Fibroblast of skin of left quadriceps (primary cell): ENCODE data around the gene SERINC3.

Source experiments
- DNase-seq, 2 experiments: peaks; one replicate each; pipeline ENCODE4 v3.0.0-alpha.2; 2013; ENCODE audit warnings: low read depth in 2 of 2

The SERINC3 gene

GRCh38 chr20:44464514-44464913 is 57.4 kb downstream of the SERINC3 start:
- no peak for DNase-seq

GRCh38 chr20:44463466-44463865 is 58.4 kb downstream of the SERINC3 start:
- DNase-seq, result no peak

GRCh38 chr20:44461803-44462174 is 60.1 kb downstream of the SERINC3 start:
- no peak for DNase-seq

DNA sequence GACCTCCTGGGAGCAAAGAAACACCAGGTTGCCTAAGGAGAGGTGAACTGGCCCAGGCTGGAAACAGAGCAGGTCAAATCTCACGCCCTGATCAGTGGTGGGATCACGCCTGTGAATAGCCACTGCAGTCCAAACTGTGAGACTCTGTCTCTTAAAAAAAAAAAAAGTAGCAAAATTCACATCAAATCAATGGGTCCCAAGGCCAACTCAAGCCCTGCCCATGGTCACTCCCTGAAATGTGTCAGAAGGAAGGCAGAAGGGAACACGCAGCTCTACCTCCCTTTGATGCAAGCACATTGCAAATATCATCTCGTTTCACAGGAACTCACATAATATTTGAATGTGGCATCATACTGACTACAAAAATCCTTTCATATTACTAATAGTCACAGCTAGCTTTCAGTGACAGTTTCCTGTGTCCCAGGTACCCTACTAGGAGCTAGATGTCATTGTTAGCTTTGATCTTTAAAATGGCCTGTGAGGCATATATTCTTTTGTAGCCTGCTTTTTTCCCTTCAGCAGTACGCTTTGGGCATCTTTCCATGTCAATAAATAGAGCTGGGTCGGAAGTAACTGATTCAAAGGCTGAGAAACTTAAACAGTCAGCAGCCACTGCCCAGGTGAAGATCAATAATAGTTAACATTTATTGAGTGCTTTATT is 60.6 kb downstream of the SERINC3 start:
- no peak for DNase-seq

- no peak for DNase-seq
Observed at GRCh38 chr20:44460795-44461141, 61.1 kb downstream of the SERINC3 start.

GRCh38 chr20:44459271-44459670 is 62.6 kb downstream of the SERINC3 start:
- DNase-seq, result no peak

GRCh38 chr20:44457016-44457415 is 64.9 kb downstream of the SERINC3 start:
- DNase-seq, result no peak

GRCh38 chr20:44456611-44457010 is 65.3 kb downstream of the SERINC3 start:
- no peak for DNase-seq

GRCh38 chr20:44455126-44455525 is 66.7 kb downstream of the SERINC3 start:
- DNase-seq, result no peak

- no peak for DNase-seq
Observed at GRCh38 chr20:44454306-44454963, 67.4 kb downstream of the SERINC3 start.

DNA sequence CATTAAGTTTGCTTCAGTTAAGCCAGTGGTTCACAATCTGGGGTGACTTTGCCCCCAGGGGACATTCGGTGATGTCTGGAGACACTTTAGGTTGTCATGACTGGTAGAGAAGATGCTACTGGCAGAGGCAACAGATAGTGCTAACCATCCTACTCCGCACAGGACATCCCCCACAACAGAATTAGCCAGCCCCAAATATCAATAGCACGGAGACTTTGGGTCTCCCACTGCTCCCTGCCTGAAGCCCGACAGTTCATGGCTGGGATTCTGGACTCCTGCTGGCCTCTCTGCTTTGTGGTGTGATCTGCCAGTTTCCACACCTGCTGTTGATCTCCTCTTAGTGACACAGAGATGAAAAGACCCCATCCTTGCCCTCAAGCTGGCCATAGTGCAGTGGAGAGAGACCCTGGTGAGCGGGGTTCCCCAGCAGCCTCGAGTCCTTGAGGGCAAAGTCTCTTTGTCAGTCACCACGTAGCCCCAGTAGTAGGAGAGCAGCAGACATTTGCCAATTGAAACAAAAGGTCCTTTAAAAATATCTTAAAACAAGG is 70.9 kb downstream of the SERINC3 start:
- DNase-seq, result no peak

DNA sequence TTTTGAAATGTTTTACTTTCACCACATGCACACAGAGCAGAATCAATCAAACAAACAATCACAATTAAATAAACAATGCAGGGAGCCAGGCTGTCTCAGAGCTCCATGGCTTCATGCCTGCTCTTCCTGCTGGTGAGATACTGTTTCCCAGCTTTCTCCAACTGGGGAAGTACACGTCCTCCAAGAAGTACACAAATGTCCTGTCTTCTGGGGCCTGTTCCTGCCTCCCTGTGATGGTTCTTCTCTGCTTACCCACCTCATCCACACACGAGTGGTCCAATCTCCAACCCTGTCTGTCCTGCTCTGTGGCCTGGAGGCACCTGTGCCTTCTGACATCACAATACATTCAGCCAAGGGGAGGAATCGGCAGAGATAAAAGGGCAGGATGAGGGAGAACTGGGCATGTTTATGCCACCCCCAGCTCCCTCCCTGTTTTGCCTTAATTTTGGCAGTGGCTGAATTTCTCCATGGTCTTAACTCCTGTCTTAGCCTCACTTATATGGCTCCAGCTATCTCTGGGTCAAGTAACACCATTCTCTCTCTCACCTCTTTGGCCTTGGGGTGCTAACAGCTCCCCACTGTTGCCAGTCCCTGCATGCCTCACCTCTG is 71.5 kb downstream of the SERINC3 start:
- no peak for DNase-seq

DNA sequence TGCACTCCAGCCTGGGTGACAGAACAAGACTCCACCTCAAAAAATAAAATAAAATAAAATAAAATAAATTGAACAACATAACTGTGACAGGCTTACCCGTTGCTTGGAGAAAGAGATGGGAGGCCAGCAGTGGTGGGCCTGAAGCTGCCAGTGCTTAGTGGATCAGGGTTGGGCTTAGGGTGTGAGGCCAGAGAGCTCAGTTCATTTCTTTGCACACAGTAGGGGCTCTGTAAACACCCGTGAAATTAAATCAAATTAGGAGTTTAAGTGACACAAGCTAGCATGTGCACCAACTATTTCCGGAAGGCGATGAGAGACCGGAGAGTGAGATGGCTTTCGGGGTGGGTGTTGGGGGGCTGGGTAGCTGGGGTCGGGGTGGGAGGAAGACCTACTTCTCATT is 72.0 kb downstream of the SERINC3 start:
- DNase-seq, result no peak

DNA sequence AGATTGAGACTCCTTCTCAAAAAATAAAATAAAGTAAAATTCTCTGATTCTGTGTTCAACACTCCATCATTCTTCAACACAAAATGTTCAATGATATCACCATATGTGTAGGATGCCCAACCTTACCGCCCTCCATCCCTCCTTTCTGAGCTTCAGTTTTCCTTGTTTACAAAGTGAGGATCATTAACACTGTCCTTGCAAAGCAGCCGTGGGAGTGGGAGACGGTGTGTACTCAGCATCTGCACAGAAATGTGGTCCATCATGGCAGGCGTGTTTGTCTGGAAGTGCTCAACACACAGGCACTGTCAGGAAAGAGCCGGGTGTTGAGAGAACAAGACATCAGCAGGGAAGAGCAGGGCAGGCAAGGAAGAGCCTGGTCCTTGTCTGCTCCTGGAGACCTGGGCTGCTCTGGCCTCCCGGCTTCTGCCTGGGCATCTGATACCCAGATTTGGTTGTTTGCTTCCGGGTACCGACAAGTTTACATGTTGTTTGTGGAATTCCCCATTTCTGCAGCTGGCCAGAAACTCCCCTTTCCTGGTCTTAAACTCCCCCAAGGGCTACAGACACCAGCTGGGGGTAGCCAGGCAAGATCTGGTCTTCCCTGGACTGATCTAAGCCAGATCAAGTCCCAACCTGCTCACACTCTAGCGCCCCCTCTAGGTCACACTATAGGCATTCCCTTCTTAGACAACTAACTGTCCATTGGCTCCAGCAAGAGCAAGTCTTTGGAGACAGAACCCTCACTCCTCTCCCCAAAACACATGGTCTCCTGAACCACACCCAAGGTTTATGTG is 72.9 kb downstream of the SERINC3 start:
- no peak for DNase-seq

GRCh38 chr20:44447827-44448419 is 73.9 kb downstream of the SERINC3 start:
- no peak for DNase-seq
